ENCODE results near the gene MRPS31. TPM values are rescaled to one million over a fixed set of nuclear protein-coding genes. Genes with fewer than 3 reads are reported as not detected.

MRPS31 gene
- total RNA-seq, 1 donor from 2014 or later: 22.2 TPM

- intact Hi-C loops (cut with DNase I): no loop called here
- no peak for DNase-seq
- H3K36me3 ChIP-seq: peaks cover 19% of the 10 kb centered on the region
- no peak overlapping the region for H3K27ac ChIP-seq
- H3K4me3 ChIP-seq: no peak overlapping the region
- ATAC-seq: no peak
- H3K9me3 ChIP-seq: no peaks in the 10 kb centered on the region
- H3K4me1 ChIP-seq: no peaks in the 10 kb centered on the region
- TF ChIP-seq CTCF (IDR thresholded peaks at IDR 0.05): no peak
- no peaks in the 10 kb centered on the region for H3K27me3 ChIP-seq (ENCODE audit: low read depth)
These were observed 41.9 kb upstream of the MRPS31 start for GRCh38 chr13:40812724-40813445.

DNA sequence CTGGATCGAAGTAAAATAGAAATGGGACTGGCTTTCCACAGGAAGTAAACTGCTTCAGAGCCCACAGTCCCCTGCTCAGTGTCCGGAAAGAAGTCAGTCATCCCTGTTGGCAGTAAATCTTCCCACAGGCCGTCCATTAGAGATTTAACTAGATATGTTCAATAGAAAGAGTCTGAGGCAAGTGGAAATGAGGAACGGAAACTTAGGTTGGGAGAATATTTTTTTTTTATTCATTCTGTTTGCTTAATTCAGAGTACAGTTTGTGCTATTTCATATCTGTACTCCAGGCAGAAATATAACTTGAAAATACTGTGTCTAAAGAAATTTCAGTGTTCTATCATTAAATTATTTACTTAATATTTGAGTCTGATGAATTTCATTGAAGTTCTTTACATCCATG lies 41.1 kb upstream of the MRPS31 start:
- intact Hi-C loops (cut with DNase I): no loop called here
- DNase-seq (no peak), ATAC-seq (no peak)
- H3K36me3 ChIP-seq: peaks cover 19% of the 10 kb centered on the region
- no peak overlapping the region for H3K4me3 ChIP-seq
- H3K27me3 ChIP-seq (ENCODE audit: low read depth): no peaks in the 10 kb centered on the region
- H3K27ac ChIP-seq: no peak overlapping the region
- no peaks in the 10 kb centered on the region for H3K9me3 ChIP-seq
- no peaks in the 10 kb centered on the region for H3K4me1 ChIP-seq
- no peak for TF ChIP-seq CTCF (IDR thresholded peaks at IDR 0.05)

DNA sequence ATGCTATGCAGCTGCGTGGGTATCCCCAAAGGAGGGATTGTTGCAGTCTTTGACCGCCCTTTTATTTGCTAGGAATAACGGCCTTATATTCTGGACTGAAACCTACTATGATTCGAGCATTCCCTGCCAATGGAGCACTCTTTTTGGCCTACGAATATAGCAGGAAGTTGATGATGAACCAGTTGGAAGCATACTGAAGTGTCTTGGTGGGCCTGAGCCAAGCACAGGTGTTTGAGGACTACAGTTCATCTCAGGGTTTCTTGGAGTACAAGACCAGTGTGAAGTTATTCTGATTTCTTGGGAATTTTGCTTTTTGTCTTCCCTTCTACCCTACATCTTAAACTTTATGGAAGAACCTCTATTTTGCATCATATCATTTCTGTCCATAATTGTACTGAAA lies 38.5 kb upstream of the MRPS31 start:
- no peaks in the 10 kb centered on the region for H3K9me3 ChIP-seq
- H3K27ac ChIP-seq: no peak overlapping the region
- H3K27me3 ChIP-seq (ENCODE audit: low read depth): no peaks in the 10 kb centered on the region
- H3K4me3 ChIP-seq: no peak overlapping the region
- peaks cover 36% of the 10 kb centered on the region for H3K36me3 ChIP-seq
- intact Hi-C loops (cut with DNase I): no loop called here
- DNase-seq: no peak
- TF ChIP-seq CTCF (IDR thresholded peaks at IDR 0.05): no peak
- H3K4me1 ChIP-seq: no peaks in the 10 kb centered on the region
- no peak for ATAC-seq

- Histone ChIP-seq H3K4me1 (no peaks in the 10 kb centered on the region), H3K27me3 (ENCODE audit: low read depth) (no peaks in the 10 kb centered on the region), H3K9me3 (no peaks in the 10 kb centered on the region), H3K4me3 (no peak overlapping the region), H3K36me3 (peaks cover 31% of the 10 kb centered on the region), H3K27ac (no peak overlapping the region)
- DNase-seq: no peak
- intact Hi-C loops (cut with DNase I): no loop called here
- ATAC-seq: no peak
- no peak for TF ChIP-seq CTCF (IDR thresholded peaks at IDR 0.05)
These were observed 35.3 kb upstream of the MRPS31 start for GRCh38 chr13:40806241-40806640.

- Histone ChIP-seq H3K27me3 (ENCODE audit: low read depth) (no peaks in the 10 kb centered on the region), H3K27ac (no peak overlapping the region), H3K4me3 (no peak overlapping the region), H3K4me1 (no peaks in the 10 kb centered on the region), H3K9me3 (no peaks in the 10 kb centered on the region), H3K36me3 (peaks cover 35% of the 10 kb centered on the region)
- DNase-seq (no peak), ATAC-seq (no peak)
- no peak for TF ChIP-seq CTCF (IDR thresholded peaks at IDR 0.05)
- intact Hi-C loops (cut with DNase I): no loop called here
These were observed 32.3 kb upstream of the MRPS31 start for GRCh38 chr13:40803316-40803715.

Measured in lower lobe of right lung (tissue), 2 donors.